ENCODE data around the gene RNF186.
"Not testable (repeated sequence)": the region's sequence is repeated elsewhere in the genome, so short reads cannot be mapped to it uniquely, and the experiment has no call there.

RNF186 gene

GRCh38 chr1:19818324-19818723 is 3.2 kb upstream of the RNF186 start:
- no peak for TF ChIP-seq CTCF (conservative IDR thresholded peaks at IDR 0.05; ENCODE audit: low read length)
- Histone ChIP-seq H3F3A (ENCODE audit: low read depth) (no peaks in the 10 kb centered on the region), H3K9me3 (ENCODE audit: insufficient read depth, low read depth, low read length) (no peaks in the 10 kb centered on the region), H4K20me1 (ENCODE audit: insufficient read depth, low read length, poor library complexity, severe bottlenecking) (no peaks in the 10 kb centered on the region), H3K9me2 (replicated peaks; ENCODE audit: low read depth, low read length) (no peaks in the 10 kb centered on the region), H3K36me3 (ENCODE audit: insufficient read depth, low read length) (no peaks in the 10 kb centered on the region), H3K4me3 (ENCODE audit: low read length, poor library complexity, severe bottlenecking) (no peak overlapping the region), H3K79me2 (ENCODE audit: insufficient read depth, low read length) (no peaks in the 10 kb centered on the region), H3K9ac (ENCODE audit: low read depth, low read length, poor library complexity, severe bottlenecking) (no peak overlapping the region), H3K4me1 (ENCODE audit: insufficient read depth, low read length, poor library complexity, severe bottlenecking) (no peaks in the 10 kb centered on the region), H2AFZ (ENCODE audit: low read length) (no peak overlapping the region), H3K27me3 (ENCODE audit: insufficient read depth, low read length, poor library complexity, severe bottlenecking) (no peaks in the 10 kb centered on the region), H3K4me2 (ENCODE audit: low read depth, low read length, poor library complexity, severe bottlenecking) (no peak overlapping the region)

GRCh38 chr1:19817160-19817559 is 2.1 kb upstream of the RNF186 start:
- H2AFZ ChIP-seq (ENCODE audit: low read length) = no peak overlapping the region
- no peaks in the 10 kb centered on the region for H3F3A ChIP-seq (ENCODE audit: low read depth)
- H3K4me3 ChIP-seq (ENCODE audit: low read length, poor library complexity, severe bottlenecking) = no peak overlapping the region
- H4K20me1 ChIP-seq (ENCODE audit: insufficient read depth, low read length, poor library complexity, severe bottlenecking) = no peaks in the 10 kb centered on the region
- no peaks in the 10 kb centered on the region for H3K27me3 ChIP-seq (ENCODE audit: insufficient read depth, low read length, poor library complexity, severe bottlenecking)
- no peaks in the 10 kb centered on the region for H3K36me3 ChIP-seq (ENCODE audit: insufficient read depth, low read length)
- H3K9ac ChIP-seq (ENCODE audit: low read depth, low read length, poor library complexity, severe bottlenecking) = no peak overlapping the region
- no peak for TF ChIP-seq CTCF (conservative IDR thresholded peaks at IDR 0.05; ENCODE audit: low read length)
- no peak for TF ChIP-seq EZH2phosphoT487 (IDR thresholded peaks at IDR 0.05; ENCODE audit: borderline replicate concordance)
- no peaks in the 10 kb centered on the region for H3K9me2 ChIP-seq (replicated peaks; ENCODE audit: low read depth, low read length)
- H3K79me2 ChIP-seq (ENCODE audit: insufficient read depth, low read length) = no peaks in the 10 kb centered on the region
- H3K4me1 ChIP-seq (ENCODE audit: insufficient read depth, low read length, poor library complexity, severe bottlenecking) = no peaks in the 10 kb centered on the region
- no peaks in the 10 kb centered on the region for H3K9me3 ChIP-seq (ENCODE audit: insufficient read depth, low read depth, low read length)
- H3K4me2 ChIP-seq (ENCODE audit: low read depth, low read length, poor library complexity, severe bottlenecking) = no peak overlapping the region

- H4K20me1 ChIP-seq (ENCODE audit: insufficient read depth, low read length, poor library complexity, severe bottlenecking); H3K79me2 ChIP-seq (ENCODE audit: insufficient read depth, low read length); H3K27me3 ChIP-seq (ENCODE audit: insufficient read depth, low read length, poor library complexity, severe bottlenecking); H3K9me3 ChIP-seq (ENCODE audit: insufficient read depth, low read depth, low read length); H2AFZ ChIP-seq (ENCODE audit: low read length); H3K4me2 ChIP-seq (ENCODE audit: low read depth, low read length, poor library complexity, severe bottlenecking); H3K4me1 ChIP-seq (ENCODE audit: insufficient read depth, low read length, poor library complexity, severe bottlenecking); H3K9ac ChIP-seq (ENCODE audit: low read depth, low read length, poor library complexity, severe bottlenecking); H3K4me3 ChIP-seq (ENCODE audit: low read length, poor library complexity, severe bottlenecking); H3F3A ChIP-seq (ENCODE audit: low read depth); H3K36me3 ChIP-seq (ENCODE audit: insufficient read depth, low read length); H3K9me2 ChIP-seq (replicated peaks; ENCODE audit: low read depth, low read length): not testable (repeated sequence)
These were observed 1.6 kb upstream of the RNF186 start for GRCh38 chr1:19816737-19817086.

- Histone ChIP-seq H3K4me2 (ENCODE audit: low read depth, low read length, poor library complexity, severe bottlenecking) (no peak overlapping the region), H3K9me2 (replicated peaks; ENCODE audit: low read depth, low read length) (no peaks in the 10 kb centered on the region), H3K9me3 (ENCODE audit: insufficient read depth, low read depth, low read length) (no peaks in the 10 kb centered on the region), H2AFZ (ENCODE audit: low read length) (no peak overlapping the region), H3F3A (ENCODE audit: low read depth) (no peaks in the 10 kb centered on the region), H3K4me1 (ENCODE audit: insufficient read depth, low read length, poor library complexity, severe bottlenecking) (no peaks in the 10 kb centered on the region), H3K36me3 (ENCODE audit: insufficient read depth, low read length) (no peaks in the 10 kb centered on the region), H3K79me2 (ENCODE audit: insufficient read depth, low read length) (no peaks in the 10 kb centered on the region), H3K4me3 (ENCODE audit: low read length, poor library complexity, severe bottlenecking) (no peak overlapping the region), H4K20me1 (ENCODE audit: insufficient read depth, low read length, poor library complexity, severe bottlenecking) (no peaks in the 10 kb centered on the region), H3K27me3 (ENCODE audit: insufficient read depth, low read length, poor library complexity, severe bottlenecking) (no peaks in the 10 kb centered on the region), H3K9ac (ENCODE audit: low read depth, low read length, poor library complexity, severe bottlenecking) (no peak overlapping the region)
- TF ChIP-seq CTCF (conservative IDR thresholded peaks at IDR 0.05; ENCODE audit: low read length) (no peak), EZH2phosphoT487 (IDR thresholded peaks at IDR 0.05; ENCODE audit: borderline replicate concordance) (no peak)
These were observed 986 bp upstream of the RNF186 start for GRCh38 chr1:19815801-19816736.
